Left lung (tissue), 10 donors: Measurements from ENCODE around the gene CCL23. TPM values are rescaled to one million over a fixed set of nuclear protein-coding genes. Genes with fewer than 3 reads are reported as not detected.

ENCODE experiments used
- ATAC-seq: fragments of 200-7000 bp; cut with Tn5 transposase; one replicate; pipeline ENCODE4 v1.9.1; 2020; ENCODE audit warnings: moderate library complexity
- DNase-seq, 4 donors: peaks; one replicate each; pipeline ENCODE4 v3.0.0-alpha.2; 2013 to 2020
- H3K27ac ChIP-seq, 2 donors: fragments of 200-600 bp; sonication (generic) in 1 of 2; one replicate each; pipeline versions ENCODE4 v1.5.0 to v1.8.0; 2020 to 2021
- H3K27me3 ChIP-seq, 2 donors: fragments of 200-600 bp; sonication (generic) in 1 of 2; one replicate each; pipeline versions ENCODE4 v1.5.0 to v1.8.0; 2020 to 2021
- H3K36me3 ChIP-seq, 2 donors: fragments of 200-600 bp; sonication (generic) in 1 of 2; one replicate each; pipeline versions ENCODE4 v1.5.0 to v1.8.0; 2020 to 2021
- H3K4me1 ChIP-seq, 2 donors: fragments of 200-600 bp; one replicate each; pipeline ENCODE4 v1.8.0; 2021
- H3K4me3 ChIP-seq, 2 donors: fragments of 200-600 bp; sonication (generic) in 1 of 2; one replicate each; pipeline versions ENCODE4 v1.5.0 to v1.8.0; 2020 to 2021; ENCODE audit warnings: mild to moderate bottlenecking in 1 of 2
- H3K9me3 ChIP-seq, 2 donors: fragments of 200-600 bp; sonication (generic) in 1 of 2; one replicate each; pipeline versions ENCODE4 v1.5.0 to v1.8.0; 2020 to 2021
- CTCF ChIP-seq, 2 donors: fragments of 200-600 bp; sonication (generic) in 1 of 2; IDR thresholded peaks; one replicate each; pipeline versions ENCODE4 v1.5.0 to v1.8.0; 2021; ENCODE audit warnings: antibody characterized with exemption in 2 of 2
- intact Hi-C, 2 donors: fragments of 100-400 bp; cut with DNase I; formaldehyde crosslinking; loops; one replicate each; pipeline versions ENCODE4 v1.11.2 to v1.14.2; 2022
- polyA plus RNA-seq, 6 donors: library from polyadenylated mRNA; unstranded; fragments of 120-200 nt; gene quantifications; one replicate each; pipeline ENCODE4 v1.2.1, GENCODE V29; 2013; ENCODE audit not compliant: insufficient read length in 6 of 6
- total RNA-seq, 2 donors: library from RNA; stranded (reverse); fragmentation: NEBNext Ultra II Directional; extraction: Animal tissue kit (Norgen Biotek cat#: 25700); gene quantifications; one replicate each; pipeline ENCODE4 v1.2.1, GENCODE V29; 2021
- donor health status: DM: no; HTN: yes; CAD: no.
- donor health status: DM: no; HTN: no; CAD: no.

CCL23 gene
- total and polyA plus RNA-seq, 8 donors: 0.32 to 9.3 (median 0.49) TPM; not detected in 2

- ATAC-seq (no peak), DNase-seq (no peak)
- intact Hi-C loops: no loop called here
- Histone ChIP-seq H3K27me3 (no peaks in the 10 kb centered on the region), H3K4me1 (no peaks in the 10 kb centered on the region), H3K27ac (no peak within 1 kb of the TSS), H3K36me3 (no peaks in the 10 kb centered on the region), H3K9me3 (no peaks in the 10 kb centered on the region), H3K4me3 (no peak within 1 kb of the TSS)
- no peak for TF ChIP-seq CTCF (IDR thresholded peaks at IDR 0.05)
Measured at GRCh38 chr17:35986643-35987042, 31.1 kb downstream of the CCL23 start, which contains the start of gene CCL14. Gene CCL14 (minus strand): TSS chr17:35986729. CDS start chr17:35986649, 80 bp downstream.

GRCh38 chr17:35984140-35984539, 33.6 kb downstream of the CCL23 start:
- no peak for TF ChIP-seq CTCF (IDR thresholded peaks at IDR 0.05)
- no peaks in the 10 kb centered on the region for H3K36me3 ChIP-seq
- H3K4me3 ChIP-seq: no peak overlapping the region
- ATAC-seq: no peak
- H3K9me3 ChIP-seq: no peaks in the 10 kb centered on the region
- H3K27ac ChIP-seq: no peak overlapping the region
- no peaks in the 10 kb centered on the region for H3K4me1 ChIP-seq
- intact Hi-C loops: no loop called here
- no peaks in the 10 kb centered on the region for H3K27me3 ChIP-seq
- no peak for DNase-seq

DNA sequence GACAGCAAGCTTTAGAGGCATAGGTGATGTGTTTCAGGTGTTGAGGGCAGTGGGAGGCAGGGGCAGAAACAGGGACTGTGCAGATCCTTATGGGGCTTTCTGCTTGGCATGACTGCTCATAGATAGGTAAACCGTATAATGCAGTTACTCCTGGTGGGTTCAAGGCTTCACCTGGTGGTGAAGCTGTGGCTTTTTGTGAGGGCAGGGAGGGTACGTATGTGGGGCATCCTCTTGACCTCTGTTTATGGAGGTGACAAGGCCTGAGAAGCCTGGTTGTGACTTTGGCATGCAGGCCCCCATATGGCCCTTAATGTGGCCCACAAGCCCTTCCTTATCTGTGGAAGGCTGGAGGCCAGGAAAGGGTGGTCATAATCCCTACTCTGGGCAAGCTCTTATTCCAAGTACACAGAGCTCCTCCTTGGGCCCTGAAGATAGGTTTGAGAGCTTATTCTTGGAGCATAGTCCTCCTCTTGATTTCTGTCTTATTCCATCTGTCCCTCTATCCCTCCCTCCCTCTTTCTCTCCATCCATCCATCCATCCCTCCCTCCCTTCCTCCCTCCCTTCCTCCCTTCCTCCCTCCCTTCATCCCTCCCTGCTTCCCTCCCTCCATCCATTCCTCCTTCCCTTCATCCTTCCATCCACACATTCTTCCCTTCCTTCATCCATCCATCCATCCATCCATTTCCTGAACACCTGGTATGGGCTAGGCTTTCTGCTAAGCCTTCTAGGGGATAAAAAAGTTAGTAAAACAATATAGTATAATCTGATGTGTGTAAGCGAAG, 35.2 kb downstream of the CCL23 start:
- DNase-seq (no peak), ATAC-seq (no peak)
- no peak for TF ChIP-seq CTCF (IDR thresholded peaks at IDR 0.05)
- no peak overlapping the region for H3K27ac ChIP-seq
- H3K36me3 ChIP-seq: no peaks in the 10 kb centered on the region
- no peaks in the 10 kb centered on the region for H3K4me1 ChIP-seq
- intact Hi-C loops: no loop called here
- no peak overlapping the region for H3K4me3 ChIP-seq
- no peaks in the 10 kb centered on the region for H3K27me3 ChIP-seq
- no peaks in the 10 kb centered on the region for H3K9me3 ChIP-seq

DNA sequence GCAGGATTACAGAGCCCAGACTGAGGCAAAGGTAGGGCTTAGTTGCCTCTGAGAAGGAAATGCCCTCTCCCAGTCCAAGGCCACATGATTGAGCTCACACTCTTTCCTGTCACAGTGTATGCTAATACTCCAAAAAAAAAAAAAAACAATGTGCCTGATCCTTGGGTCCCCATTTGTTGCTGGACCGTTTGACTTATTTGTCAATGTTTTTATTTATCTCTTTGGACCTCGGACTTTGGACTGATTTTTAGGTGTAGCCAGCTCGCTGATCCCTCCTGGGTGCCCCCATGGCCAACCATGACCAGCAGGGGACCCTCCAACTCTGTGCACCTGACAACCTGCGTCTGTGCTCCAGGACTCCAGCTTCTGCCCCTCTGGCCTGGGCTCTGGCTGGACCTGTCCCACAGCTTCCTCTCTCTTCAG, 35.9 kb downstream of the CCL23 start:
- no peak overlapping the region for H3K4me3 ChIP-seq
- H3K27me3 ChIP-seq: no peaks in the 10 kb centered on the region
- H3K36me3 ChIP-seq: no peaks in the 10 kb centered on the region
- ATAC-seq: no peak
- no peaks in the 10 kb centered on the region for H3K9me3 ChIP-seq
- intact Hi-C loops: no loop called here
- no peak for DNase-seq
- no peak for TF ChIP-seq CTCF (IDR thresholded peaks at IDR 0.05)
- H3K4me1 ChIP-seq: no peaks in the 10 kb centered on the region
- no peak overlapping the region for H3K27ac ChIP-seq

GRCh38 chr17:35981246-35981645, 36.5 kb downstream of the CCL23 start, which contains the start of gene CCL16:
Gene CCL16 (minus strand): TSS chr17:35981497. CDS start chr17:35981420, 77 bp downstream.
- intact Hi-C loops: no loop called here
- Histone ChIP-seq H3K36me3 (no peaks in the 10 kb centered on the region), H3K27me3 (no peaks in the 10 kb centered on the region), H3K4me1 (no peaks in the 10 kb centered on the region), H3K4me3 (no peak within 1 kb of the TSS), H3K9me3 (no peaks in the 10 kb centered on the region), H3K27ac (no peak within 1 kb of the TSS)
- DNase-seq: no peak
- no peak for TF ChIP-seq CTCF (IDR thresholded peaks at IDR 0.05)
- no peak for ATAC-seq
